Activated CD4-positive, alpha-beta T cell treated with anti-CD3 and anti-CD28 coated beads, Interleukin-10, Interleukin-2, amounts not matched to agents 100 ng/mL and 50 ng/mL, durations not matched to agents 16 hours and 8 hours (primary cell): Measurements from ENCODE around the gene ZNF280A.
"Not testable (repeated sequence)": the region's sequence is repeated elsewhere in the genome, so short reads cannot be mapped to it uniquely, and the experiment has no call there.

Experiments
- DNase-seq: peaks from one replicate; pipeline ENCODE4 v3.0.0-alpha.2; 2020

The ZNF280A gene

GRCh38 chr22:22510833-22511232 lies 9.2 kb downstream of the ZNF280A start:
- not testable (repeated sequence) for DNase-seq

- not testable (repeated sequence) for DNase-seq
Measured at GRCh38 chr22:22509912-22510311, 10.2 kb downstream of the ZNF280A start.

GRCh38 chr22:22508274-22509176 lies 11.5 kb downstream of the ZNF280A start, which contains the start of gene ZNF280B:
Gene ZNF280B (minus strand): TSS chr22:22508742. CDS start chr22:22489398, 19,344 bp downstream.
- DNase-seq, result peak; percentile 93

GRCh38 chr22:22507743-22508273 lies 12.3 kb downstream of the ZNF280A start:
- DNase-seq, result peak; percentile 2

GRCh38 chr22:22506736-22507135 lies 13.3 kb downstream of the ZNF280A start:
- no peak for DNase-seq

- DNase-seq, result no peak
Measured at GRCh38 chr22:22498267-22498666, 21.8 kb downstream of the ZNF280A start.

GRCh38 chr22:22491589-22491988 lies 28.5 kb downstream of the ZNF280A start:
- not testable (repeated sequence) for DNase-seq

- DNase-seq, result no peak
Measured at GRCh38 chr22:22488736-22489135, 31.3 kb downstream of the ZNF280A start.

GRCh38 chr22:22487869-22488597 lies 32.0 kb downstream of the ZNF280A start:
- no peak for DNase-seq

GRCh38 chr22:22487059-22487458 lies 33.0 kb downstream of the ZNF280A start:
- no peak for DNase-seq

GRCh38 chr22:22486132-22486899 lies 33.8 kb downstream of the ZNF280A start:
- DNase-seq, result no peak

- no peak for DNase-seq
Measured at GRCh38 chr22:22485524-22485923, 34.5 kb downstream of the ZNF280A start.

GRCh38 chr22:22484023-22484422 lies 36.0 kb downstream of the ZNF280A start:
- no peak for DNase-seq

GRCh38 chr22:22480940-22481339 lies 39.1 kb downstream of the ZNF280A start:
- no peak for DNase-seq

- no peak for DNase-seq
Measured at GRCh38 chr22:22479999-22480532, 40.0 kb downstream of the ZNF280A start.

GRCh38 chr22:22479116-22479515 lies 41.0 kb downstream of the ZNF280A start:
- DNase-seq, result no peak

GRCh38 chr22:22478470-22478869 lies 41.6 kb downstream of the ZNF280A start:
- DNase-seq, result no peak

GRCh38 chr22:22474733-22475132 lies 45.3 kb downstream of the ZNF280A start:
- no peak for DNase-seq

GRCh38 chr22:22471104-22471503 lies 49.0 kb downstream of the ZNF280A start:
- DNase-seq, result not testable (repeated sequence)

GRCh38 chr22:22469527-22469926 lies 50.5 kb downstream of the ZNF280A start:
- no peak for DNase-seq

GRCh38 chr22:22468794-22469469 lies 51.1 kb downstream of the ZNF280A start:
- DNase-seq, result not testable (repeated sequence)

GRCh38 chr22:22467112-22467511 lies 53.0 kb downstream of the ZNF280A start:
- no peak for DNase-seq
